Subcutaneous adipose tissue (tissue), 4 donors: ENCODE data around the gene UNC5B. TPM values are rescaled to one million over a fixed set of nuclear protein-coding genes. Genes with fewer than 3 reads are reported as not detected.

ENCODE experiments used
- total RNA-seq, 4 donors: library from RNA; depleted of rRNA; stranded (reverse); fragments of >200 nt; gene quantifications; one replicate each; pipeline ENCODE4 v1.1.0, GENCODE V29; 2016
- TF ChIP-seq, protein P1 (sequence below): fragments of 450-650 bp; IDR thresholded peaks from one replicate; pipeline ENCODE4 v1.5.1; 2016; ENCODE audit warnings: low read depth, mild to moderate bottlenecking, control low read depth, antibody characterized with exemption, moderate library complexity

The UNC5B gene
- total RNA-seq, 4 donors from 2014 or later, result 0.22 to 1.1 (median 0.91) TPM

DNA sequence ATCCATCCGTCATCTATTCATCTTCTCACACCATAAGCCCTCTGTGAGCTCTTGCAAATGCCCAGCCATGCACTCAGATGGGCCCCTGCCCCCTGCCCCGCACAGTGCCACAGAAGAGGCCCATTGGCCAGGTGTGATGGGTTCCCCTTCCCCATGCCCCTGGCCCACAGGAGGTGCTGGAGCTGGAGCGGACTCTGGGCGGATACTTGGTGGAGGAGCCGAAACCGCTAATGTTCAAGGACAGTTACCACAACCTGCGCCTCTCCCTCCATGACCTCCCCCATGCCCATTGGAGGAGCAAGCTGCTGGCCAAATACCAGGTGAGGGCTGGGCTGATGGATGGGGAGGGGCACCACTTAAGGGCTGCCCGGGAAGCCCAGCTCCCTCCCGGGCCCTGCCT, 83.3 kb downstream of the UNC5B start:
- TF ChIP-seq, protein P1, sequence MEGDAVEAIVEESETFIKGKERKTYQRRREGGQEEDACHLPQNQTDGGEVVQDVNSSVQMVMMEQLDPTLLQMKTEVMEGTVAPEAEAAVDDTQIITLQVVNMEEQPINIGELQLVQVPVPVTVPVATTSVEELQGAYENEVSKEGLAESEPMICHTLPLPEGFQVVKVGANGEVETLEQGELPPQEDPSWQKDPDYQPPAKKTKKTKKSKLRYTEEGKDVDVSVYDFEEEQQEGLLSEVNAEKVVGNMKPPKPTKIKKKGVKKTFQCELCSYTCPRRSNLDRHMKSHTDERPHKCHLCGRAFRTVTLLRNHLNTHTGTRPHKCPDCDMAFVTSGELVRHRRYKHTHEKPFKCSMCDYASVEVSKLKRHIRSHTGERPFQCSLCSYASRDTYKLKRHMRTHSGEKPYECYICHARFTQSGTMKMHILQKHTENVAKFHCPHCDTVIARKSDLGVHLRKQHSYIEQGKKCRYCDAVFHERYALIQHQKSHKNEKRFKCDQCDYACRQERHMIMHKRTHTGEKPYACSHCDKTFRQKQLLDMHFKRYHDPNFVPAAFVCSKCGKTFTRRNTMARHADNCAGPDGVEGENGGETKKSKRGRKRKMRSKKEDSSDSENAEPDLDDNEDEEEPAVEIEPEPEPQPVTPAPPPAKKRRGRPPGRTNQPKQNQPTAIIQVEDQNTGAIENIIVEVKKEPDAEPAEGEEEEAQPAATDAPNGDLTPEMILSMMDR, result no peak

DNA sequence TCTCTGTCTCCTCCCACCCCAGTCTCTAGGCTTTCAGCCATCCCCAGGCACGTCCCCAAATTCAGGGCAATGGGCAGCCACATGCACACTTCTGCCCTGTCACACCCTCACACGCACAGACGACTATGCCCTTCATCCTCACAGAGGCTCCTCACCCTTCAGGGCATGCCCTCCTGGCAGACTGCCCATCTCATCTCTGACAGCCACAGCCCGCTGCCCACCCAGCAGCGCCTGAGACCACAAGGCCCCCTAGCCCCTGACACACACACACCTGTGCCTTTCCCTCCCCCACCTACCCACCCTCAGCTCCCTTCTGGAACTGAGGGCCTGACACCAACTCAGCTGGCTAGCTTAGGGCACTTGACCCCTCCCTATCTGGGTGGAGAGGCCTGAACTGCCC, 83.7 kb downstream of the UNC5B start:
- TF ChIP-seq, protein P1, result no peak

DNA sequence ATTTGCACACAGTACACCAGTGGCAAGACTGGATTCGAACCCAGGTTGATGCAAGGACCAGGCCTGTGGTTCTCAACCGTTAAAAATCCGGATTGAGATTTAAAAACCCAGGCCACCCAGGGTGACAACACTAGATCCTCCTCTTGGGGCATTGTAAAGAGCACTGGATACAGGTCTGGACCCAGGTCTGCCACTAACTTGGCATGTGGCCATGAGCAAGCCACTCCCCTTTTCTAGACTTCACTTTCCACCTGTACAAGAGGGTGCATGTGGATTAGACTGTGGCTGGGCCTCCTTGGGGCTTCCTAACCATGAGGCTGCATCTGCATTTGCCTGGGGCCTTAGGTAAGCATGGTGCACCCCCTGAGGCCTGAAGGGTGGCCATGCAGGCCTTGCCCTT, 85.0 kb downstream of the UNC5B start:
- TF ChIP-seq, protein P1, result no peak

DNA sequence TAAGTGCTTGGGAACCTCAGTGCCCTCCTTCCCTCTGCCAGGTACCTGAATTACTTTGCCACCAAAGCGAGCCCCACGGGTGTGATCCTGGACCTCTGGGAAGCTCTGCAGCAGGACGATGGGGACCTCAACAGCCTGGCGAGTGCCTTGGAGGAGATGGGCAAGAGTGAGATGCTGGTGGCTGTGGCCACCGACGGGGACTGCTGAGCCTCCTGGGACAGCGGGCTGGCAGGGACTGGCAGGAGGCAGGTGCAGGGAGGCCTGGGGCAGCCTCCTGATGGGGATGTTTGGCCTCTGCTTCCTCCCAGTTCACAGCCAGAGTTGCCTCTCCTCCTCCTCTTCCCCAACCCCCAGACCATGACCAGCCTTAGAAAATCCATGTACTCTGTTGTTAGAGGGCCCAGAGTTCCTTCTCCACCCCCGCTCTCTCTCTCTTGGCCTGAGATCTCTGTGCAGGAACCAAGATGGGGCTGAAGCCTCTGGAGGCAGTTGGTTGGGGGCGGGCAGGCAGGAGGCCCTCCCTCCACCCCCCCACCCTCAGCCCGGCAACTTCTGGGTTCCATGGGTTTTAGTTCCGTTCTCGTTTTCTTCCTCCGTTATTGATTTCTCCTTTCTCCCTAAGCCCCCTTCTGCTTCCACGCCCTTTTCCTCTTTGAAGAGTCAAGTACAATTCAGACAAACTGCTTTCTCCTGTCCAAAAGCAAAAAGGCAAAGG, 86.9 kb downstream of the UNC5B start:
- TF ChIP-seq, protein P1, result no peak

DNA sequence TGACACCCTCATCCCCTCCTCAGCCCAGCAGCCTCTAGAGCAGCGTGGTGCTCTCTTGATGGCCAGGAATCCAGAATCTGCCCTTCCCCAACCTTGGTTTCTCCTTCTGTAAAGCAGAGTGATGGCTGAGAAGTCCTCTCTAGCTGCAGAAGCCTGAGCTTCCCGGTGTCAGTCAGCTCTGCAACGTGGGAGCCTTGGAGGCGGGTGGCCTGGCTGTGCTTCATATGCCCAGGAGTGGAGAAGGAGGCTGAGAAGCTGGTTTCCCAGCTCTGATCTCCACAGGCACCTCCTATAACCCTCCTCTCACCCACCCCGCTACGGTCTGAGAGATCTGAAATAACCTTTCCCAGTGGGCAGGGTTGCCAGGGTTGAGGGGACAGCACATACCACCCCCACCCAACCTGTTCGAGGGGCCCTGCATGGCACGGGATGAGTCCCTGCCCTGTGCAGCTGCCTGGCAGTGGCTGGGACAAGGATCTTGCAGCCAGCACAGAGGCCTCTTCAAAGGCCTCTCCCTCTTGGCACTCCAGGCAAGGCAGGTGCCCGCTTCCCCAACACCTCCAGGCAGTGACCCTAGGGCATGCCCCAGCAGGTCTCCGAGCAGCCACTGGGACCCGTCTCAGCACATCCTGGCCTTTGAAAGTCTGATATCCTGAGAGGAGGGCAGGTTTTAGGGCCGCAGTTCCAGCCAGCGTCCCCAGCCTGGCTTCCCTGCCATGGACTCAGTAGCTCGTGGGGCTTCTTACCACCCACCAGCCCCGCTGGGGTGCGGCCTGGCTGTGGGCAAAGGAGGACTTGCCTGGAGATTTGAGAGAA, 88.4 kb downstream of the UNC5B start:
- TF ChIP-seq, protein P1, result no peak

DNA sequence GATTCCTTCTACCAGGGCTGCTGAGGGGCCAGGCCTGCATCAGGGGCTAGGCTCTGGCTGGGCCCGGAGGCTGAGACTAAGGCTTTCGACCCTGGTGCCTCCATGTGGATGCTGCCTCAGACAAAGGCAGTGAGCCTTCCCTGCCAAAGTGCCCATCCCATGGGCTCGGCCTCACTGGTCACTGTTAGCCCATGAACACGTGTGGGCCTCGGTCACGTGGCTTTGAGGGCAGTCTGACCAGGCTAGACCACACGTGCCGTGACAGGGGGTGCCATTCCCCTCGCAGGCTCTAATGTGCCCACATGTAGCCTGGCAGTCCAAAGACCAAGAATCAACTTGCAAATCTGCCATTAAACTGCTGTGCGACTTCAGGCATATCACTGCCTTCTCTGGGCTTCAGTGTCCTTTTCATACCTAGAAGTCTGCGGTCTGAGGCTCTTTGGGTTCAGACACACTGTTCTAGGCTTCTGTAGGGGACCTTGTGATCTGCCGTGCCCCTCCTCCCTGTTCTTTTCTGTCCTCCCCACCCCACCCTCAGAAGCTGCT, 89.1 kb downstream of the UNC5B start:
- TF ChIP-seq, protein P1, result no peak

DNA sequence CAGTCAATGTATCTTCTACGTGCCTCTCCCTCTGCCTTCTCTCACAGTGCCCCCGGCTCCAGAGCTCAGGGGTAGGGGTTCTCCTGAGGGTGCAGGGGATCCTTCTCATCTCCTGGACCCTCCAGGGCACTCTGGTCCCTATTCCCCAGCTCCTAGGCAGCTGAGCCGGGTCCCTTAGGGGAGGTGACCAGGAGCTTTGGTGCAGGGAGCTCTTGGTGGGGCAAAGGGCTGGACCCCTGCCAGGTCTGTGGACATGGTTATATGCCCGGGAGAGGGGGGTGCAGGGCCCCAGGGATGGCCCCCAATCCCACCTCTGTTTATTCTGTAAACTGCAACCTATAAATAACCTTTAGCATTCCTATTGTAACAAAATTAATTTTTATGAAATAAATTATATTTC, 90.1 kb downstream of the UNC5B start:
- TF ChIP-seq, protein P1, result no peak
